DOHH2 (cell line): ENCODE measurements around the gene SH2D4B.

Experiments used
- EZH2phosphoT487 ChIP-seq: fragments of 200-600 bp; sonication (generic); IDR thresholded peaks from 2 replicates; pipeline ENCODE4 v1.6.1; 2017; ENCODE audit warnings: borderline replicate concordance, mild to moderate bottlenecking, antibody characterized with exemption, low read length, moderate library complexity, mixed read lengths
- TF ChIP-seq, protein P1 (sequence below): fragments of 200-600 bp; sonication (generic); IDR thresholded peaks from one replicate; pipeline ENCODE4 v1.5.1; 2014; ENCODE audit warnings: antibody characterized with exemption, mild to moderate bottlenecking, low read depth, low read length; ENCODE audit not compliant: poor library complexity, severe bottlenecking

GRCh38 chr10:80670774-80671173 lies 133.1 kb downstream of the SH2D4B start:
- TF ChIP-seq, protein P1, sequence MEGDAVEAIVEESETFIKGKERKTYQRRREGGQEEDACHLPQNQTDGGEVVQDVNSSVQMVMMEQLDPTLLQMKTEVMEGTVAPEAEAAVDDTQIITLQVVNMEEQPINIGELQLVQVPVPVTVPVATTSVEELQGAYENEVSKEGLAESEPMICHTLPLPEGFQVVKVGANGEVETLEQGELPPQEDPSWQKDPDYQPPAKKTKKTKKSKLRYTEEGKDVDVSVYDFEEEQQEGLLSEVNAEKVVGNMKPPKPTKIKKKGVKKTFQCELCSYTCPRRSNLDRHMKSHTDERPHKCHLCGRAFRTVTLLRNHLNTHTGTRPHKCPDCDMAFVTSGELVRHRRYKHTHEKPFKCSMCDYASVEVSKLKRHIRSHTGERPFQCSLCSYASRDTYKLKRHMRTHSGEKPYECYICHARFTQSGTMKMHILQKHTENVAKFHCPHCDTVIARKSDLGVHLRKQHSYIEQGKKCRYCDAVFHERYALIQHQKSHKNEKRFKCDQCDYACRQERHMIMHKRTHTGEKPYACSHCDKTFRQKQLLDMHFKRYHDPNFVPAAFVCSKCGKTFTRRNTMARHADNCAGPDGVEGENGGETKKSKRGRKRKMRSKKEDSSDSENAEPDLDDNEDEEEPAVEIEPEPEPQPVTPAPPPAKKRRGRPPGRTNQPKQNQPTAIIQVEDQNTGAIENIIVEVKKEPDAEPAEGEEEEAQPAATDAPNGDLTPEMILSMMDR = no peak
- no peak for TF ChIP-seq EZH2phosphoT487
